COR-L47 (cell line): ENCODE measurements around the gene LFNG.
"Not testable (repeated sequence)": the region's sequence is repeated elsewhere in the genome, so short reads cannot be mapped to it uniquely, and the experiment has no call there.

ENCODE experiments used
- DNase-seq: peaks from one replicate; lab custom pipeline; 2025; lab: John Stamatoyannopoulos, UW

LFNG gene

GRCh38 chr7:2545746-2546425 is 26.3 kb downstream of the LFNG start:
- no peak for DNase-seq

GRCh38 chr7:2546776-2547586 is 27.4 kb downstream of the LFNG start:
- no peak for DNase-seq

- DNase-seq = no peak
Measured at GRCh38 chr7:2551418-2551817, 31.8 kb downstream of the LFNG start.

- no peak for DNase-seq
Measured at GRCh38 chr7:2553108-2553507, 33.5 kb downstream of the LFNG start.

- DNase-seq = no peak
Measured at GRCh38 chr7:2553831-2554581, 34.4 kb downstream of the LFNG start.

- DNase-seq = no peak
Measured at GRCh38 chr7:2554661-2555111, 35.1 kb downstream of the LFNG start.

GRCh38 chr7:2555121-2556052 is 35.8 kb downstream of the LFNG start, which contains the start of gene BRAT1:
Gene BRAT1, minus strand, starts transcription at chr7:2555524. Its CDS starts 1,093 bp downstream, at chr7:2554431.
- DNase-seq = peak; percentile 91

GRCh38 chr7:2558629-2559282 is 39.2 kb downstream of the LFNG start, which contains the start of gene IQCE:
Gene IQCE, plus strand, starts transcription at chr7:2558979. Its CDS starts 203 bp downstream, at chr7:2559182.
- DNase-seq = peak; percentile 78

GRCh38 chr7:2559283-2559950 is 39.8 kb downstream of the LFNG start:
- DNase-seq = no peak

- DNase-seq = not testable (repeated sequence)
Measured at GRCh38 chr7:2563955-2564354, 44.4 kb downstream of the LFNG start.

- no peak for DNase-seq
Measured at GRCh38 chr7:2564970-2565540, 45.5 kb downstream of the LFNG start.

GRCh38 chr7:2566348-2566889 is 46.8 kb downstream of the LFNG start:
- no peak for DNase-seq

GRCh38 chr7:2566890-2567678 is 47.5 kb downstream of the LFNG start:
- DNase-seq = no peak

- DNase-seq = no peak
Measured at GRCh38 chr7:2567679-2568278, 48.2 kb downstream of the LFNG start.

GRCh38 chr7:2568521-2569223 is 49.1 kb downstream of the LFNG start:
- no peak for DNase-seq

- no peak for DNase-seq
Measured at GRCh38 chr7:2569421-2569820, 49.8 kb downstream of the LFNG start.

- no peak for DNase-seq
Measured at GRCh38 chr7:2570021-2570420, 50.4 kb downstream of the LFNG start.

GRCh38 chr7:2571409-2571808 is 51.8 kb downstream of the LFNG start:
- no peak for DNase-seq
